Fibroblast of skin of back (primary cell): ENCODE measurements around the gene KMT2A. TPM values are rescaled to one million over a fixed set of nuclear protein-coding genes. Genes with fewer than 3 reads are reported as not detected.
"Not testable (repeated sequence)": the region's sequence is repeated elsewhere in the genome, so short reads cannot be mapped to it uniquely, and the experiment has no call there.

Experiments
- DNase-seq: peaks from one replicate; pipeline ENCODE4 v3.0.0-alpha.2; 2013
- polyA plus RNA-seq, 2 experiments: library from polyadenylated mRNA; unstranded; fragments of 120-200 nt; gene quantifications; one replicate each; pipeline ENCODE4 v1.2.1, GENCODE V29; 2013; ENCODE audit not compliant: insufficient read length in 2 of 2

Gene KMT2A
- polyA plus RNA-seq (2013, experiment 1 of 2; ENCODE audit: insufficient read length), result 21.6 TPM
- polyA plus RNA-seq (2013, experiment 2 of 2; ENCODE audit: insufficient read length), result 18.8 TPM

GRCh38 chr11:118435893-118436624 lies at the start of gene KMT2A:
Gene KMT2A (plus strand): TSS chr11:118436492. CDS start chr11:118436513, 21 bp downstream.
- peak; percentile 97 for DNase-seq

- no peak for DNase-seq
These were observed 40.2 kb upstream of the KMT2A start for GRCh38 chr11:118396097-118396501.

GRCh38 chr11:118397448-118397847 lies 38.8 kb upstream of the KMT2A start:
- DNase-seq, result no peak

- DNase-seq, result no peak
These were observed 37.3 kb upstream of the KMT2A start for GRCh38 chr11:118398791-118399559.

- peak; percentile 83 for DNase-seq
These were observed 35.0 kb upstream of the KMT2A start, which contains the start of gene ATP5MG for GRCh38 chr11:118401151-118401879. Gene ATP5MG (plus strand): TSS chr11:118401606. CDS start chr11:118401666, 60 bp downstream.

GRCh38 chr11:118401880-118402590 lies 34.3 kb upstream of the KMT2A start:
- DNase-seq, result peak; percentile 69

GRCh38 chr11:118402594-118402993 lies 33.7 kb upstream of the KMT2A start:
- DNase-seq, result not testable (repeated sequence)

- peak; percentile 11 for DNase-seq
These were observed 29.6 kb upstream of the KMT2A start for GRCh38 chr11:118406599-118407166.

GRCh38 chr11:118410055-118410745 lies 26.1 kb upstream of the KMT2A start:
- DNase-seq, result no peak

- DNase-seq, result no peak
These were observed 24.8 kb upstream of the KMT2A start for GRCh38 chr11:118411530-118411929.

GRCh38 chr11:118412921-118413320 lies 23.4 kb upstream of the KMT2A start:
- no peak for DNase-seq

GRCh38 chr11:118415062-118415738 lies 21.1 kb upstream of the KMT2A start:
- no peak for DNase-seq

- peak; percentile 88 for DNase-seq
These were observed 20.6 kb upstream of the KMT2A start for GRCh38 chr11:118415739-118416068.

GRCh38 chr11:118416900-118417299 lies 19.4 kb upstream of the KMT2A start:
- not testable (repeated sequence) for DNase-seq

- DNase-seq, result no peak
These were observed 18.5 kb upstream of the KMT2A start for GRCh38 chr11:118417801-118418200.

GRCh38 chr11:118418766-118419165 lies 17.5 kb upstream of the KMT2A start:
- DNase-seq, result no peak

- DNase-seq, result no peak
These were observed 8.6 kb upstream of the KMT2A start for GRCh38 chr11:118427707-118428106.

GRCh38 chr11:118430956-118431355 lies 5.3 kb upstream of the KMT2A start:
- DNase-seq, result peak; percentile 12

- DNase-seq, result no peak
These were observed 2.2 kb upstream of the KMT2A start for GRCh38 chr11:118434123-118434552.

GRCh38 chr11:118434553-118435289 lies 1.6 kb upstream of the KMT2A start:
- DNase-seq, result peak; percentile 41
